Measurements from ENCODE around the gene FAM8A1. TPM values are rescaled to one million over a fixed set of nuclear protein-coding genes. Genes with fewer than 3 reads are reported as not detected.
A peak's percentile ranks its signal among the peaks of the same experiment; 100 is the strongest.
"Not testable (repeated sequence)": the region's sequence is repeated elsewhere in the genome, so short reads cannot be mapped to it uniquely, and the experiment has no call there.

FAM8A1 gene
- total RNA-seq, 1 donor from 2014 or later = 6.4 TPM

DNA sequence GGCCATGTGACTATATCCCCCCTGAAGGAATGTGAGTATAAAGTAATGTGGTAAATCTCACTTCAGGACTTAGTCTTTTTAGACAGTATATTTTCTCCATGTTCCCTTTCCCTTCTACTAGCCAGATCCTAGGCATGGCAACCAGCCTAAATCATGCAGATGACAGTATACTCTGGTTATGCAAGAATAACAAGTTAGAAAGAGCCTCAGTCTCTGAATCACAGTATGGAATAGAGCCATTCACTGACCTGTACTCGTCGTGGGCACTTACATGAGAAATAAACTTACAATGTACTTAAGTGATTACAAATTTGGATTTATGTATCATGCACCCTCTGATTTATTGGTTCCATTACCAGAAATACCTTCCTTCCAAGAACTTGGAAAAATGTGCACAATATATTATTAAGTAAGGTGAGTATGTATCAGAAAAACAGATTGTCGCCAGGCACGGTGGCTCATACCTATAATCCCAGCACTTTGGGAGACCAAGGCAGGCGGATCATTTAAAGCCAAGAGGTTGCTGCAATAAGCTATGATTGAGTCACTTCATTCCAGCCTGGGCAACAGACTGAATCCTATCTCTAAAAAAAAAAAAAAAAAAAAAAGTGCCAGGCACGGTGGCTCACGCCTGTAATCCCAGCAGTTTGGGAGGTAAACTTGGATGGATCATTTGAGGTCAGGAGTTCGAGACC lies 25.1 kb upstream of the FAM8A1 start:
- DNase-seq (ENCODE audit: low read depth) = no peak
- TF ChIP-seq, protein P1, sequence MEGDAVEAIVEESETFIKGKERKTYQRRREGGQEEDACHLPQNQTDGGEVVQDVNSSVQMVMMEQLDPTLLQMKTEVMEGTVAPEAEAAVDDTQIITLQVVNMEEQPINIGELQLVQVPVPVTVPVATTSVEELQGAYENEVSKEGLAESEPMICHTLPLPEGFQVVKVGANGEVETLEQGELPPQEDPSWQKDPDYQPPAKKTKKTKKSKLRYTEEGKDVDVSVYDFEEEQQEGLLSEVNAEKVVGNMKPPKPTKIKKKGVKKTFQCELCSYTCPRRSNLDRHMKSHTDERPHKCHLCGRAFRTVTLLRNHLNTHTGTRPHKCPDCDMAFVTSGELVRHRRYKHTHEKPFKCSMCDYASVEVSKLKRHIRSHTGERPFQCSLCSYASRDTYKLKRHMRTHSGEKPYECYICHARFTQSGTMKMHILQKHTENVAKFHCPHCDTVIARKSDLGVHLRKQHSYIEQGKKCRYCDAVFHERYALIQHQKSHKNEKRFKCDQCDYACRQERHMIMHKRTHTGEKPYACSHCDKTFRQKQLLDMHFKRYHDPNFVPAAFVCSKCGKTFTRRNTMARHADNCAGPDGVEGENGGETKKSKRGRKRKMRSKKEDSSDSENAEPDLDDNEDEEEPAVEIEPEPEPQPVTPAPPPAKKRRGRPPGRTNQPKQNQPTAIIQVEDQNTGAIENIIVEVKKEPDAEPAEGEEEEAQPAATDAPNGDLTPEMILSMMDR (conservative IDR thresholded peaks at IDR 0.05; ENCODE audit: low read depth, low read length) = no peak
- H3K4me3 ChIP-seq (ENCODE audit: low read depth, low read length) = no peak overlapping the region

DNA sequence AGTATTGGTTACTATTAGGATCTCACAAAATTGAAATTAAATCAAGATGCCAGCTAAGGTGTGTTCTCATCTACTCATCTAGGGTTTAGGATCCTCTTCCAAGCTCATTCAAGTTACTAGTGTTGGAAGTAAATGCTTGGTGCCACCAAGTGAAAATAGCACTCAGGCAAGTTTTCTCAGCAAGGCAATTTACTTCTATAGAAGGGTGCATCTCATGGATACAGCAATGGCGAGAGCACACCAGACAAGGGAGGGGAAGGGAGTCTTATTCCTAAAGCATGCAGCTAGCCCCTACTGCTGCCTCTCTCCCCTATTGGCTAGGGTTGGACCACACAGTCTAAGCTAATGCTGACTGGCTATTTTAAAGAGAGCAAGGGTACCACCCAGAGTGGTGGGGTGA lies 23.0 kb upstream of the FAM8A1 start:
- DNase-seq (ENCODE audit: low read depth) = no peak
- no peak overlapping the region for H3K4me3 ChIP-seq (ENCODE audit: low read depth, low read length)
- TF ChIP-seq, protein P1 (conservative IDR thresholded peaks at IDR 0.05; ENCODE audit: low read depth, low read length) = no peak

DNA sequence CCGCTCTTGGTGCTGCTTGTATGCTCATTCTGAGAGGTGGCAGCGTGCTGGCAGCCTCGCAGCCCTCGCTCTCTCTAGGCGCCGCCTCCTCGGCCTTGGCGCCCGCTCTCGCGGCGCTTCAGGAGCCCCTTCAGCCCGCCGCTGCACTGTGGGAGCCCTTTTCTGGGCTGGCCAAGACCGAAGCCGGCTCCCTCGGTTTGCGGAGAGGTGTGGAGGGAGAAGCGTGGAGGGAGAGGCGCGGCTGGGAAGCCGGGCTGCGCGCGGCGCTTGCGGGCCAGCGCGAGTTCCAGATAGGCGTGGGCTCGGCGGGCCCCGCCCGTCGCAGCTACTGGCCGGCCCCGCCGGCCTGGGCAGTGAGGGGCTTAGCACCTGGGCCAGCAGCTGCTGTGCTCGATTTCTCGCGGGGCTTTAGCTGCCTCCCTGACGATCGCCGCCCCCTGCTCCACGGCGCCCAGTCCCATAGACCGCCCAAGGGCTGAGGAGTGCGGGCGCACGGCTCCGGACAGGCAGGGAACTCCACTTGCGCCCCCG lies 19.5 kb upstream of the FAM8A1 start:
- DNase-seq (ENCODE audit: low read depth) = no peak
- TF ChIP-seq, protein P1 (conservative IDR thresholded peaks at IDR 0.05; ENCODE audit: low read depth, low read length) = no peak
- H3K4me3 ChIP-seq (ENCODE audit: low read depth, low read length) = peak overlapping the region; percentile 63

DNA sequence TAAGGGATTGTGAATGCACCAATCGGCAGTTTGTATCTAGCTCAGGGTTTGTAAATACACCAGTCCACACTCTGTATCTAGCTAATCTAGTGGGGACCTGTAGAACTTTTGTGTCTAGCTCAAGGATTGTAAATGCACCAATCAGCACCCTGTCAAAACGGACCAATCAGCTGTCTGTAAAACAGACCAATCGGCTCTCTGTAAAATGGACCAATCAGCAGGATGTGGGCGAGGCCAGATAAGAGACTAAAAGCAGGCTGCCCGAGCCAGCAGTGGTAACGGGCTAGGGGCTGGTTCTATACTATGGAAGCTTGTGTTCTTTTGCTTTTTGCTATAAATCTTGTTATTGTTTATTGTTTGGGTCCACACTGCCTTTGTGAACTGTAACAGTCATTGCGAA lies 18.8 kb upstream of the FAM8A1 start:
- not testable (repeated sequence) for H3K4me3 ChIP-seq (ENCODE audit: low read depth, low read length); DNase-seq (ENCODE audit: low read depth)

DNA sequence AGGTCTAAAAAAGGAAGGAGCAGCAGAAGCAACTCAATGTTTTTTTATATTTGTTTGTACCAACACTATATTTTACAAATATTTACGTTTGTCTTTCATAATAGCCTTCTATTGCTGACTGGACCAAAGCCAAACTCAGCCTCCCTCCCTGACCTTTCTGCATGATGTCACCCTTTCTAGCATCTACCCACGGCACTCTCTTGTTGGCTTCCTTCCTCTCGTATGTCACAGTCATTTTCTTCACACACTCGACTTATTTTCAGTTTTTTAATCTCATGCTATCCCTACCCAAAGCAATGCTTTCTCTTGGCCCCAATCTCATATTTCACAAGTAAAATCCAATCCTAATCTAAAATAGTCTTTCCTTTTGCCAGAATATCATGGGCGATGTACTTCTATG lies 16.3 kb upstream of the FAM8A1 start:
- no peak for DNase-seq (ENCODE audit: low read depth)
- no peak overlapping the region for H3K4me3 ChIP-seq (ENCODE audit: low read depth, low read length)
- TF ChIP-seq, protein P1 (conservative IDR thresholded peaks at IDR 0.05; ENCODE audit: low read depth, low read length) = no peak

DNA sequence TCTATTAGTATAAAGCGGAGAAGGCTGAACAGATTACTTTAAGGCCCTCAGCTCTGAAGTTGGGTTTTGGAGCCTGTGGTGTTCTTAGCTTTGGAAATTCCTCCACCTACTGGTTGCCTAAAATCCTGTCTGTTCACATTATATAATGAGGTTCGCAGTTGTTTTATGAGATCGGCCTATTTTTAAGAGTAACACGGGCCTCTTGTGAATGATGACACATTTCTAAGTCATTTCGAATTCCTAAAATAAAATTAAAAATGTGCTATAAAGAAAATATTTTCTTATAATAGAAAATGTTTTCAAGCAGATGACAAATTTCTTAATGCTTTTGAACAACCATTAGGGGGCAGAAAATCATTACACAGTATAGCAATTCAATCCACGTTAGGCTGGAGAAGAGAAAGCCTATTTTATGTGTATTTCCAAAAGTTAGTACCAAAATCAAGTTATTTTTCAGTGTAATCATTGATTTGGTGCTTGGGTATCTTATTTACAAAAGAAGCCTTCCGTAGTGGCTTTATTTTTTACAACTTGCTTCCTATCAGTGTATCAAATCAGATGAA lies 15.8 kb upstream of the FAM8A1 start:
- TF ChIP-seq, protein P1 (conservative IDR thresholded peaks at IDR 0.05; ENCODE audit: low read depth, low read length) = peak; percentile 89
- peak overlapping the region; percentile 18 for H3K4me3 ChIP-seq (ENCODE audit: low read depth, low read length)
- DNase-seq (ENCODE audit: low read depth) = peak; percentile 60

DNA sequence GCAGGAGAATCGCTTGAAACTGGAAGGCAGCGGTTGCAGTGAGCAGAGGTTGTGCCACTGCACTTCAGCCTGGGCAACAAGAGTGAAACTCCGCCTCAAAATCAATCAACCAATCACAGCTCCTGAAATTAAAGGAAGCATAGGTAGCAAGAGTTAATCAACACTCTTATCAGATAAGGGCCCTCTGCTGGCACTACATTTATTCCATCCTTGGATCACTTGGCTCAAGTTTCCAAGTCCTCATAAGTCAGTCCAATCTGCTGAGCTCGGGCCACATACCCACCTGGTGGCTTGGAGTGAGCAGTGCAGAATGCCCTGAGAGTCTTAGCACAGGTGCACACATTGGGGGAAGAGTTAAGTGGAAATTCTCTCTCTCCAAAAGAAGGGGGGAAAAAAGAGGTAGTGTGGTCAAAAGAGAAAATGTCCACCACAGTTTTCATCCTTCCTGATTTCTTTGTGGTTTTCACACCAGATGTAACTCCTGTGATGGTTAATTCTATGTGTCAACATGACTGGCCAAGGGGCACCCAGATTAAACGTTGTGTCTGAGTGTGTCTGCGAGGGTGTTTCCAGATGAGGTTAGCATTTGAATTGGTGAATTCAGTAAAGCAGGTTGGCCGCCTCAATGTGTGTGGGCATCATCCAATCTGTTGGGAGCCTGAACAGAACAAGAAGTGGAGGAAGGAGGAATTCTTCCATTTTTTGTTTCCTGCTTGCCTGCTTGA lies 14.2 kb upstream of the FAM8A1 start:
- TF ChIP-seq, protein P1 (conservative IDR thresholded peaks at IDR 0.05; ENCODE audit: low read depth, low read length) = peak; percentile 50
- H3K4me3 ChIP-seq (ENCODE audit: low read depth, low read length) = no peak overlapping the region
- DNase-seq (ENCODE audit: low read depth) = no peak

DNA sequence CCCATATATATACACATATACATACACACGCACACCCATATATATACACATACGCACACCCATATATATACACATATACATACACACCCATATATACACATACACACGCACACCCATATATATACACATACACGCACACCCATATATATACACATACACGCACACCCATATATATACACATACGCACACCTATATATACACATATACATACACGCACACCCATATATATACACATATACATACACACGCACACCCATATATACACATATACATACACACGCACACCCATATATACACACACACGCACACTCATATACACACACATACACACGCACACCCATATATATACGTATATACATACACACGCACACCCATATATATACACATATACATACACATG lies 13.5 kb upstream of the FAM8A1 start:
- DNase-seq (ENCODE audit: low read depth); H3K4me3 ChIP-seq (ENCODE audit: low read depth, low read length): not testable (repeated sequence)
